ENCODE results near the gene RNFT2. TPM values are rescaled to one million over a fixed set of nuclear protein-coding genes. Genes with fewer than 3 reads are reported as not detected.

Gene RNFT2
- total RNA-seq, 3 donors from 2014 or later (not counting 1 experiment from before 2014, with no cell fraction given), result 4.0 to 6.9 (median 5.3) TPM

DNA sequence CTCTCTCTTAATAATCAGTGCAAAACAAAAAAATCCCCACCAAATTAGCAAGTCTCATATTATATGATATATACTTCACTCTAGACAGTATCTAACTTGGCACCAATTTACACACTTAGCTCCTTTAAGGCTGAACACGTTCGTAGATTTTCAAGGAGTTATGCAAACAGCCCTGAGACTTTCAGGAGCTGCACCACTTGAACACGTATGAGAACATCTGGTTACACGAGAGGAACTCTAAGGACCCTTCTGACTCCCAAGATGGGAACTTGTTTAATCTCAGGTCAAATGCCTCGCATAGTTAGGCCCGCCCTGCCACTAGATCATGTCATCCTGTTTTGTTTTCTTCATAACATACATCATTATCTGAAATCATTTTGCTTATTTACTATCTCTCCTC lies 10.2 kb upstream of the RNFT2 start:
- Histone ChIP-seq H3K36me3 (ENCODE audit: control insufficient read depth, insufficient read depth, low read length) (peaks cover 2% of the 10 kb centered on the region), H3K27me3 (ENCODE audit: control insufficient read depth, insufficient read depth, low read length) (no peaks in the 10 kb centered on the region), H3K4me3 (ENCODE audit: low read length) (no peak overlapping the region), H3K9me3 (ENCODE audit: control insufficient read depth, insufficient read depth, low read length) (no peaks in the 10 kb centered on the region), H3K27ac (ENCODE audit: low read length) (no peak overlapping the region), H3K4me1 (ENCODE audit: control insufficient read depth, insufficient read depth, low read length) (no peaks in the 10 kb centered on the region)
- no peak for TF ChIP-seq CTCF (IDR thresholded peaks at IDR 0.05)
- H3K9me3 Mint-ChIP-seq, result no peaks in the 10 kb centered on the region
- ATAC-seq (no peak), DNase-seq (no peak)
- no peaks in the 10 kb centered on the region for H3K36me3 Mint-ChIP-seq
- no peak overlapping the region for H3K27ac Mint-ChIP-seq
- no peak overlapping the region for H3K4me3 Mint-ChIP-seq
- 78% methylated on average over 6 of the region's 6 CpGs for WGBS (ENCODE audit: insufficient coverage)
- no peaks in the 10 kb centered on the region for H3K27me3 Mint-ChIP-seq (ENCODE audit: low read depth in 2 of 2)
- intact Hi-C loops (cut with micrococcal nuclease), result no loop called here
- H3K4me1 Mint-ChIP-seq, result peaks cover 28 to 31% of the 10 kb centered on the region in 2 donors

- no peaks in the 10 kb centered on the region for H3K9me3 ChIP-seq (ENCODE audit: control insufficient read depth, insufficient read depth, low read length)
- Mint-ChIP-seq H3K36me3 (peaks cover 7% of the 10 kb centered on the region), H3K27ac (no peak overlapping the region)
Measured at GRCh38 chr12:116731801-116732200, 6.3 kb upstream of the RNFT2 start.

DNA sequence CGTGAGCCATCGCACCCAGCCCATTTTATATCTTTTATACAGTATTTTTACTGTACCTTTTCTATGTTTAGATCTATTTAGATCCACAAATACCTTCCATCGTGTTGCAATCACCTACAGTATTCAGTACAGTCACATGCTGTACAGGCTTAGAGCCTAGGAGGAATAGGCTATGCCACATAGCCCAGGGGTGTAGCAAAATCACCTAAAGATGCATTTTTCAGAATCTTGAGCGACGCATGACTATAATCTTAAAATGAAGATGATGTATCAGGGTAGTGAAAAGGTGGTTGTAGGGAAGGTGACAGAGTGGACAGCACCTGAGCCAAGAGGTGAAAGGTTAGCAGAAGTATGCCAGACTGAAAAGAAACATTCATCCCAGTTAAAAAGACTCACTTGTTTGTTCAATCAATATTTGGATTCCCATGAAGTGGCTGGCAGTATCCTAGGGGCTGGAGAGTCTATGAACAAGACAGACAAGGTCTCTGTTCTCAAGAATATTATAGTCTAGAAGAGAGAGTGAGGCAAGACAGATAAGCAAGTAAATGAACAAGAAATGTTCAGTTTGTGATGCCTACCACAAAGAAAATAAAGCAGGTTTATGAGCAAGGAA lies 3.9 kb upstream of the RNFT2 start:
- Histone ChIP-seq H3K9me3 (ENCODE audit: control insufficient read depth, insufficient read depth, low read length) (no peaks in the 10 kb centered on the region), H3K4me1 (ENCODE audit: control insufficient read depth, insufficient read depth, low read length) (peaks cover 15% of the 10 kb centered on the region), H3K27me3 (ENCODE audit: control insufficient read depth, insufficient read depth, low read length) (no peaks in the 10 kb centered on the region), H3K27ac (ENCODE audit: low read length) (no peak overlapping the region), H3K4me3 (ENCODE audit: low read length) (no peak overlapping the region), H3K36me3 (ENCODE audit: control insufficient read depth, insufficient read depth, low read length) (peaks cover 14% of the 10 kb centered on the region)
- Mint-ChIP-seq H3K4me1 (peaks cover 31 to 35% of the 10 kb centered on the region in 2 donors), H3K27me3 (ENCODE audit: low read depth in 2 of 2) (no peaks in the 10 kb centered on the region), H3K9me3 (no peaks in the 10 kb centered on the region), H3K36me3 (peaks cover 7% of the 10 kb centered on the region), H3K4me3 (peak overlapping the region; percentile 52), H3K27ac (peak overlapping the region in 1 of 2 donors; percentile 9)
- intact Hi-C loops (cut with micrococcal nuclease), result no loop called here
- TF ChIP-seq CTCF (IDR thresholded peaks at IDR 0.05), result no peak
- ATAC-seq (no peak), DNase-seq (no peak)
- WGBS (ENCODE audit: insufficient coverage), result 99% methylated on average over 5 of the region's 5 CpGs

More at GRCh38 chr12:116731801-116732200, 6.3 kb upstream of the RNFT2 start:
- H3K4me3 Mint-ChIP-seq, result no peak overlapping the region
- intact Hi-C loops (cut with micrococcal nuclease), result no loop called here
- H3K27me3 Mint-ChIP-seq (ENCODE audit: low read depth in 2 of 2), result no peaks in the 10 kb centered on the region
- Histone ChIP-seq H3K36me3 (ENCODE audit: control insufficient read depth, insufficient read depth, low read length) (peaks cover 14% of the 10 kb centered on the region), H3K4me3 (ENCODE audit: low read length) (no peak overlapping the region), H3K27me3 (ENCODE audit: control insufficient read depth, insufficient read depth, low read length) (no peaks in the 10 kb centered on the region), H3K27ac (ENCODE audit: low read length) (no peak overlapping the region), H3K4me1 (ENCODE audit: control insufficient read depth, insufficient read depth, low read length) (peaks cover 7% of the 10 kb centered on the region)
- H3K4me1 Mint-ChIP-seq, result peaks cover 36 to 44% of the 10 kb centered on the region in 2 donors
- TF ChIP-seq CTCF (IDR thresholded peaks at IDR 0.05), result no peak
- no peaks in the 10 kb centered on the region for H3K9me3 Mint-ChIP-seq
- no peak for ATAC-seq
- DNase-seq, result no peak
- WGBS (ENCODE audit: insufficient coverage), result 97% methylated on average over 3 of the region's 3 CpGs

DNA sequence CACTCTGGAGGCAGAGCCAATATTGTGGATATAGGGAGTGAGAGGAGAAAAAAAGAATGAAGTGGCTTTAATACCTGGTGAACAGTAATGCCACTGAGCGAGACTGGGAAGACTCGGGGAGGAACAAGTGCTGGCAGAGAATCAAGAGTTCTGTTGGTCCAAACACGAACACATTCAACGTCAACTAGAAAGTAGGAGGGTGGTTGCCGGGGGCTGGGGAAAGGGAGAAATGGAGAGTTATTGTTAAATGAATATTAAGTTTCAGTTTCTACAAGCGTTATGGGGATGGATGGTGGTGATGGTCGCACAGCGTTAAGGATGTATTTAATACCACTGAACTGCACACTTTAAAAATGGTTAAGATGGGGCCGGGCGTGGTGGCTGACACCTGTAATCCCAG lies 3.0 kb upstream of the RNFT2 start:
- intact Hi-C loops (cut with micrococcal nuclease), result no loop called here

More for the DNA sequence above, 3.0 kb upstream of the RNFT2 start:
- TF ChIP-seq CTCF (IDR thresholded peaks at IDR 0.05), result no peak
- WGBS (ENCODE audit: insufficient coverage), result 91% methylated on average over 10 of the region's 10 CpGs
- DNase-seq (no peak), ATAC-seq (no peak)
- no peak overlapping the region for H3K27ac ChIP-seq (ENCODE audit: low read length)
- no peaks in the 10 kb centered on the region for H3K27me3 Mint-ChIP-seq (ENCODE audit: low read depth in 2 of 2)
- peaks cover 7% of the 10 kb centered on the region for H3K36me3 Mint-ChIP-seq
- H3K36me3 ChIP-seq (ENCODE audit: control insufficient read depth, insufficient read depth, low read length), result peaks cover 14% of the 10 kb centered on the region
- H3K4me3 Mint-ChIP-seq, result peak overlapping the region; percentile 52
- peak overlapping the region; percentile 9 to 16 for H3K27ac Mint-ChIP-seq
- no peaks in the 10 kb centered on the region for H3K9me3 Mint-ChIP-seq
- no peaks in the 10 kb centered on the region for H3K9me3 ChIP-seq (ENCODE audit: control insufficient read depth, insufficient read depth, low read length)
- peaks cover 31 to 35% of the 10 kb centered on the region in 2 donors for H3K4me1 Mint-ChIP-seq
- H3K4me3 ChIP-seq (ENCODE audit: low read length), result no peak overlapping the region
- peaks cover 15% of the 10 kb centered on the region for H3K4me1 ChIP-seq (ENCODE audit: control insufficient read depth, insufficient read depth, low read length)
- no peaks in the 10 kb centered on the region for H3K27me3 ChIP-seq (ENCODE audit: control insufficient read depth, insufficient read depth, low read length)
